ENCODE data around the gene NANP. TPM values are rescaled to one million over a fixed set of nuclear protein-coding genes. Genes with fewer than 3 reads are reported as not detected.
"Not testable (repeated sequence)": the region's sequence is repeated elsewhere in the genome, so short reads cannot be mapped to it uniquely, and the experiment has no call there.

The NANP gene
- polyA plus RNA-seq (ENCODE audit: insufficient read length in 10 of 10): 1 to 10 TPM; 3.2 to 5.2 (median 3.9) TPM
- long read RNA-seq, donor 1: 0 reads
- long read RNA-seq, donor 2: 0 reads
- long read RNA-seq, donor 3: 0 reads
- long read RNA-seq, donor 4, partial matches to known transcripts: 0 of 3 reads
- long read RNA-seq, donor 4, other reads (novel, unspliced or antisense): 0 of 3 reads
- long read RNA-seq, donor 5, partial matches to known transcripts: 0 of 4 reads
- long read RNA-seq, donor 5, other reads (novel, unspliced or antisense): 0 of 4 reads
- long read RNA-seq, donor 6, partial matches to known transcripts: 0 of 3 reads
- long read RNA-seq, donor 6, other reads (novel, unspliced or antisense): 0 of 3 reads
- long read RNA-seq, donor 7, partial matches to known transcripts: 0 of 4 reads
- long read RNA-seq, donor 7, other reads (novel, unspliced or antisense): 0 of 4 reads
- long read RNA-seq, donor 8: 0 reads
- long read RNA-seq, donor 9, partial matches to known transcripts: 0 of 1 reads
- long read RNA-seq, donor 9, other reads (novel, unspliced or antisense): 0 of 1 reads

DNA sequence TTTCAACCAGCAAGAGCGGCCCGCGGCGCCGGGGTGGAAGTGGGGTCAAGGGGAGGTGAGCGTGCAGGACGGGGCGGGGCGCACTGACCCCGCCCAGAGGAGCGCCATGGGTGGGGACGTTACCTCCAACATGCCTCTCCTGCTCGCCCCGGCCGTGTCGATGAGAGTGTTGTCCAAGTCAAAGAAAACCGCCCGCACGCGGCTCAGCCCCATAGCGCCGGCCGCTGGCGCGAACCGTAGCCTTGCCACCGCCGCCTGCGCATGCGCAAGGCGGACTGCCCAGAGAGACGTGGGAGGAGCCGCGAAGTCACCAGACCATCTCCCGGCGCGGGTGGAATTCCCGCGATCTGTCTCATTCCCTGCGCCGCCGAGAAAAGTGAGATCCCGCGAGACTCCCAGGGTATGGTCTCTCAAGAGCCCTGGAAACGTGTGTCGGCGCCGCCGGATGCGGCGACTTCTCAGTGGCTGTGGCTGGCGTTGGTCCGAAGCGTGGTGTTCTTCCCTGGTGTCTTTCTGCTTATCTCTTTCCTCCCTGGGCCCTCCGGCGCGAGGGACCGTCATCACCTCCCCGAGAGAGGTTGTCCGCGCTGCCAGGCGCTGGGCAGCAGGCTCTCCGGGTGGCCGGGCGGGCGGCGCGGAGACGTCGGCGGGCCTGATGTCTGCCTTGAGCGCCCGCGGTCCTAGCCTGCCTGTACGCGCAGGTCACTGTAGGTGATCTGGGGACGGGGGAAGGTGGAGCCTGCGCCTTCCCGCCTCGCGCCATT lies at the start of gene NANP:
TSS of gene NANP (minus strand) at position 279 of the 764 bp plus-strand sequence. CDS start at position 213, 66 bp downstream.
- DNase-seq: peak; percentile 98

DNA sequence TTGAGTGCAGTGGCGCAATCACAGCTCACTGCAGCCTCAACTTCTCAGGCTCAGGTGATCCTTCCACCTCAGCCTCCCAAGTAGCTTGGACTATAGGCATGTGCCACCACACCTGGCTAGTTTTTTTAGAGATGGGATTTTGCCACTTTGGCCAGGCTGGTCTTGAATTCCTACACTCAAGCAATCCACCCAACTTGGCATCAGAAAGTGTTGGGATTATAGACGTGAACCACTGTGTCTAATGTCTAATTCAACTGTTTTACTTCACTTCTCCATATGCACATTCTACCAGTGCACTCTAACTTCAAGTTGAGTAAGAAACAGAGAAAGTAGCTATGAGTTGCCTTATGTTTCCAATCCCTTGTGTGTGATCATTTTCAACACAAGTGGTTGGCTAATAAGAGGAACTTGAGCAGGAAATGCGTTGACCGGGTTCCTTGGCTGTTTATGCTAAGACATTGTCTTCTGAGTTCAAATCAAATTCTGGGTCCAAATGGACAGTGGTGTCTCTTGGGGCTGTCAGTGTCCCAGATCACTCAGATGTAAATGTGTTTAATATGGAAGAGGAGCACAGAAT lies 48.9 kb upstream of the NANP start:
- DNase-seq: no peak

- DNase-seq: no peak
Observed at GRCh38 chr20:25669826-25670422, 46.1 kb upstream of the NANP start.

DNA sequence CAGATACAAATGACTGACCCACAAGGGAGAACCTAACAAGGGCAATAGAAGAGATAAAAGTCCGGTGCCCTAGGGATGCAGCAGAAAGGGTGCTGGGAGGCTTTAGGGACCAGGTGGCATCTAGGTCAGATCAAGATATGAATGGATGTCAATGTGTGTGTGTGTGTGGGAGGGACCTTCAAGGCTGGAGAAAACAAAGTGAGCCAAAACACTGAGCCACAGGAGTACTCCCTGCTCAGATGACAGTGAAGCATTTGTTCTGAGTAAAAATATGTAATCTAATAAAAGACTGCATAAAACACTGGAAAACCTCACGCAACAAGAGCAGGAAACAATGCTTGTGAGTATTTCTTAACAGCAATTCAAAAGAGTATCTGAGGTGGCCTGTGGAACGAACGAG lies 44.6 kb upstream of the NANP start:
- DNase-seq: no peak

DNA sequence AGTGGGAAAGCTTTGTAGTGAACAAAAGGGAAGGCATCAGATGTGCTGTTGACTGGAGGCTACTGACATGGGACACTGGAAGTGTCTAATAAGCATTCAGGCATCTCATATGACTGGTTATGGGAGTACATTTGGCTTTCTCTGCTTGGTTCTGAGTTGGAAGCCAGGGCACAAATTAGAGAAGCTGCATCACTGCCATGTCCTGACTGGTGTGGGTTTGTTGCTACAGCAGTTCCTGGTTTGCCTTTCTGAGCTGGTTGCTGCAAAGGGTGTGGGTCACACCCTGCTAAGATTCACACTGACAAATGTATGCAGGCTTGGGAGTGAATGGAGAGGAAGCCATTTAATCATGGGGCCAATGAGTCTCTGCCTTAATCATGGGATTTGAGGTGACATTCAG lies 36.2 kb upstream of the NANP start:
- DNase-seq: no peak

DNA sequence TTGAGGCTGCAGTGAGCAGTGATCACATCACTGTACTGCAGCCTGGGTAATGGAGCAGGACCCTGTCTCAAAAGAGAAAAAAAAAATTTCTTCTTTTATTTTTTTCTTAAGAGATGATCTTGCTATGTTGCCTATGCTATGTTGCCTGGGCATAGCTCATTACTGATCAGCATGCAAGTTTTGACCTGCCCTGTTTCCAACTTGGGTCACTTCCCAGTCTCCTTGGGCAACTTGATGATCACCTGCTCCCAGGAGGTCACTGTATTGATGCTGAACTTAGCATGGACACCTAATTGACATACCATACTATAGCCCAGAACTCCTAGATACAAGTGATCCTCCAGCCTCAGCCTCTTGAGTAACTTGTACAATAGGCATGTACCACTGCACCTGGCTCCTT lies 30.7 kb upstream of the NANP start:
- DNase-seq: no peak

DNA sequence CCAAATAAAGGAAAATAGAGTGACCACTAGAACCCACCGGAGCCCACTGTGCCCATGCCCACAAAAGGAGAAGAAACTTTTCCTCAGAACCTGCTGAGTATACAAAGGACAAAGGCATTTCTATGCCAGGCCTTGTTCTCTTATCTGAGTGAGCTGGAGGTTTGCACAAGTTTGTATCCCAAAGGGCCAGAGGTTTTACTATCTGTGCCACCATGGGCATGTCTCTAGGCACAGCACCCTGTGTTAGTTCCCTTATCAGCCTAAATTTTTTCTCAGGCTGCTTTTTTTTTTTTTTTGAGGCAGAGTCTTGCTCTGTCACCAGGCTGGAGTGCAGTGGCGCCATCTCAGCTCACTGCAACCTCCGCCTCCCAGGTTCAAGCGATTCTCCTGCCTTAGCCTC lies 29.1 kb upstream of the NANP start:
- DNase-seq: not testable (repeated sequence)

DNA sequence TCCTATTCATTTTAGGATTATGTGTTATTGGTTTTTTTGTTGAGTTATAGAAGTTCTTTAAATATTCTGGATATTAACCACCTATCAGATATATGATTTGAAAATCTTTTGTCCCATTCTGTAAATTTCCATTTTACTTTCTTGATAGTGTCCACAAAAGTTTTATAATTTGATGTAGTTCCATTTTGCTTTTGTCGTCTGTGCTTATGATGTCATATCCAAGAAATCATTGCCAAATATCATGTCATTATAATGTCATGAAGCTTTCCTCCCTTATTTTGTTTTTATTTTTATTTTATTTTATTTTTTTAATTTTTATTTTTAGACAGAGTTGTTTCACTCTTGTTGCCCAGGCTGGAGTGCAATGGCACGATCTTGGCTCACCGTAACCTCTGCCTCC lies 21.0 kb upstream of the NANP start:
- DNase-seq: no peak

DNA sequence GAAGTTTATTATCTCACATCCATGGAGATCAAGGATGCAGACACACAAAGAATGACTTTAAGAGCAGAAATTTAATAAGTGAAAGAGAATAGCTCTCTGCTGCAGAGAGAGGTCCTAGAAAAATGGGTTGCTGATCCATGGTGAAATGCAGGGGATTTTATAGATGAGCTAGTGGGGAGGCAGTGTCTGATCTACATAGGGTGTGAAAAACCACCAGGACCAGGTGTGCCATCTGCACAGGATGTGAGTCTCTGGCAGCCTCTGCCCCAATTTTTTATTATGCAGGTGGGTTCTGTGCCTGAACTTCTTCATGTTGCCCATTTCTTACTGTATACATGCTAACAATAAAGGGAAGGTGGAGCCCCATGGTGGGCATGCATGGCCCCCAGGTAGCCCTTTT lies 19.9 kb upstream of the NANP start:
- DNase-seq: no peak

GRCh38 chr20:25637247-25637646 lies 13.4 kb upstream of the NANP start:
- no peak for DNase-seq

DNA sequence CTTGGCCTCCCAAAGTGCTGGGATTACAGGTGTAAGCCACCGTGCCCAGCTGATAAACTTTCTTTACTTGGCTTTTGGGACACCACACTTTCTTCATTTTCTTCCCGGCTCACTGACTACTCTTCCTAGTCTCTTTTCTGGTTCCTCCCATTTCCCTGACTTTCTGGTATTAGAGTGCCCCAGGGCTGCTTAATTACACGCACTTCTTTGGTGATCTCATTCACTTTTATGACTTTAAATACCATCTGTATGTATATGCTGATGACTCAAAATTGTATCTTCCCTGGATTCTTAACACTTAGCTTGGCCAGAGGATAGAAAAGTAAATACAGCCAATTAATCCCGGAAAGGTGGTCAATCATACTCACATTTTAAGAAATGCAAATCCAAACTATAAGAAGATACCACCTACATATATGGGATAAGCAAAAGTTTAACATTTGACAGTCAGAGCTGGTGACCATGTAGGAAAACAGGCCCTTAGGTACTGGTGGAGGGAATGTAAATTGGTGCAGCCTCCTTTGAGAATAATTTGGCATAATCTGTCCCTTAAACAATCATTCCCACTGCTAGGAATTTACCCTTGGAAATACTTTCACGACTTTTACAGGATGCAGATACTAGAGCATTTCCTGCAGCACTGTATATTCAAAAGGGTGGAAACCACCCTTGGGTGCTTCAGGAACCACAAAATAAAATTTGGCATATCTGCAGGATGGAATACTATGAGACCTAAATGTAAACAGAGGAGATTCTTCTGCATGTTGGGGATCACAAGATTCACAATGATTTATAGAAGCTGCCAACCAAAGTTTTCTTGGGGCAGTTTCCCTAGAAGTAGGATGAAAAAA lies 9.4 kb upstream of the NANP start:
- no peak for DNase-seq

DNA sequence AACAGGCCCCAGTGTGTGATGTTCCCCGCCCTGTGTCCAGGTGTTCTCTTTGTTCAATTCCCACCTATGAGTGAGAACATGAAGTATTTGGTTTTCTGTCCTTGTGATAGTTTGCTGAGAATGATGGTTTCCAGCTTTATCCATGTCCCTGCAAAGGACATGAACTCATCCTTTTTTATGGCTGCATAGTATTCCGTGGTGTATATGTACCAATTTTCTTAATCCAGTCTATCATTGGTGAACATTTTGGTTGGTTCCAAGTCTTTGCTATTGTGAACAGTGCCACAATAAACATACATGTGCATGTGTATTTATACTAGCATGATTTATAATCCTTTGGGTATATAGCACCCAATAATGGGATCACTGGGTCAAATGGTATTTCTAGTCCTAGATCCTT lies 6.8 kb upstream of the NANP start:
- not testable (repeated sequence) for DNase-seq

- no peak for DNase-seq
Observed at GRCh38 chr20:25629816-25630499, 6.1 kb upstream of the NANP start.

GRCh38 chr20:25626779-25627178 lies 3.0 kb upstream of the NANP start:
- no peak for DNase-seq

DNA sequence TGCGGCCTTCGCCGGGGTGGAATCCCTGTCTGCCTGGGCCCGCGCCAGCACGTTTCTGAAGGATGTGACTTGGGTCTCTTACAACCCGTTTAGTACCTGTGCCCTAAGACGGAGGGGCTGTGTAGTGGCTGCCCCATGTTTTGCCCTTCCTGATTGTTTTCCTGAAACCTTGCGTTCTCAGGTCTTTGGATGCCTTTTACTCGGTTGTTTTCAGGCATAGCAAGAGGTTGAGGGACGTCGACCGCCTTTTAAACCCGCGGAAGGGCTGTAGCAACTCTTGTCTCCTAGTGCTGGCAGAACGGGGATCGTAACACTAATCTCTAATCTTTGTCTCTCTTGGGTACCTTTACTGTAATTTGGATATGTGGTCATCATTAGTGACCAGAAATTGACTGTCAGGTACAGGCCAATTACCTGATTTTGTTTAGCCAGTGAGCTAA lies 706 bp upstream of the NANP start:
- no peak for DNase-seq

DNA sequence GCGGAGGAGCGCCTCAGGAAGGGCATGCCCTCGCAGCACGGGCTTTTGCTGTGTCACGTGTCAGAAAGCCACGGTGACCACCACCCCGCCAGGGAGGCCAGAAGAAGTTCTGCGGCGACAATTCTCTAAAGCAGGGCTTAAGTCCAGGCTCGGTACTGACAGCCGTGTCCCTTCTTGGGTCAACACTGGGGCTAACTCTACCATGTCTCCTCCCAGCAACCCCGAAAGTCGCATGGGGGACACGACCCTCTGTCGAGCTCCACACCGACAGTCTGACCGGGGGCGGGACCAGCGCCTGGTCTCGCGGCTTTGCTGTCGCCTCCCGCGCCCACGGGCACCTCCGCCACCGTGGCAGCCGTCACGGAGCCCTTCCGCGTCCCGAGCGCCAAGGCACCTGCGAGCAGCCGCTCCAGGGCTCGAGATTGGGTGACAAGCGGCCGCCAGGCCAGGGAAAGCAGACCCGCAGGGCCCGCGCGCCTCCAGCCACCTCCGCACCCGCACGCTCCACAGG lies 534 bp downstream of the NANP start:
- DNase-seq: peak in 2 of 3 donors; percentile 12 to 47

- no peak for DNase-seq
Observed at GRCh38 chr20:25622450-25623224, 1.2 kb downstream of the NANP start.

- no peak for DNase-seq
Observed at GRCh38 chr20:25622049-25622448, 1.8 kb downstream of the NANP start.

GRCh38 chr20:25619514-25619913 lies 4.3 kb downstream of the NANP start:
- DNase-seq: no peak

Data from muscle of back (tissue), 13 donors.